Astrocyte (in vitro differentiated cells and primary cell): ENCODE results near the gene ARRB1.

ENCODE experiments used
- CTCF ChIP-seq: IDR thresholded peaks from 2 replicates; pipeline ENCODE4 v1.5.1; 2011; ENCODE audit warnings: low read depth, mild to moderate bottlenecking, inconsistent platforms, low read length, moderate library complexity; ENCODE audit not compliant: insufficient read depth
- EZH2 ChIP-seq: IDR thresholded peaks from 2 replicates; pipeline ENCODE4 v1.6.1; 2012; ENCODE audit warnings: mild to moderate bottlenecking, low read length, inconsistent platforms; ENCODE audit not compliant: insufficient read depth

- no peak for TF ChIP-seq CTCF
- no peak for TF ChIP-seq EZH2
These were observed 37.8 kb downstream of the ARRB1 start for GRCh38 chr11:75313513-75314272.
